ENCODE results near the gene EPHA5. TPM values are rescaled to one million over a fixed set of nuclear protein-coding genes. Genes with fewer than 3 reads are reported as not detected.

Gene EPHA5
- not detected in 2 replicates for total RNA-seq (2014; rRNA removed; shearing (Covaris generic))

- DNase-seq (ENCODE audit: low spot score), result no peak
These were observed at the start of gene EPHA5 for GRCh38 chr4:65670331-65671031. EPHA5 (minus strand) TSS chr4:65670489; CDS start chr4:65669742, 747 bp downstream.

- no peak for DNase-seq (ENCODE audit: low spot score)
These were observed 49.3 kb upstream of the EPHA5 start for GRCh38 chr4:65719635-65720034.

DNA sequence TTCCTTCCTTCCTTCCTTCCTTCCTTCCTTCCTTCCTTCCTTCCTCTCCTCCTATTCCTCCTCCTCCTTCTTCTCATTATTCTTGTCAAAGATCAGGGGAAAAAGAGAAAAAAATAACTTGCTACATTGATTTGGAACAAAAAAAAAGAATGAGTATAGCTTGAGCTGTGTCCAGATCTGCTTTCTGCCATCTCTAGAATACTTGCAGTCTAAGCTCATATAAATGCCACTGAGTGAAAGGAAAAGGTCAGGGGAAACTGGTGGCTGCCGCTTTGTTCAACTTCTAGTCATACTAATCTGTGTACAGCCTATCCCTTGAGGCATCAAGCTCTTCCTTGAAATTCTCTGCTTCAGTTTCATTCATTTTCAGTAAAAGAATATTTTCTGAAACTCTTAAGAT, 28.3 kb upstream of the EPHA5 start:
- DNase-seq (ENCODE audit: low spot score), result no peak

DNA sequence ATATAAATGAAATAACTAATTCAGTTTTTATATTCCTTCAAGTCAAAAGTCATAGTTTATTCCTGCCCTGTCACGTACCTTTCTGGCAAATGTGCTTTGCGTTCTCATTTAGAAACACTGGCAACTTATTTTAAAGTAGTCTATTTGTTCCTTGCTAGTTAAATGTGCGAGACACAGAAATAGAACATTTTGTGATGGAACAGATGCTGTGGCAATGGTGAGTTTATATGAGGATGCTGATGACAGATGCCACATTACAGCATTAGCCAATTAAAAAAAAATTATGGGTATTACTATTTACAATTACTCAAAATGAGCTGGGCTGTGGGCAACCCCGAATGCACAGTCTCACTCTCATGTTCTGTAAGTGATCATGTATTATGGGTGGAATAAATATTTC, 26.1 kb upstream of the EPHA5 start:
- no peak for DNase-seq (ENCODE audit: low spot score)

GRCh38 chr4:65671372-65671771, 1.1 kb upstream of the EPHA5 start:
- no peak for DNase-seq (ENCODE audit: low spot score)

GRCh38 chr4:65670020-65670330, 314 bp downstream of the EPHA5 start:
- DNase-seq (ENCODE audit: low spot score), result no peak

DNA sequence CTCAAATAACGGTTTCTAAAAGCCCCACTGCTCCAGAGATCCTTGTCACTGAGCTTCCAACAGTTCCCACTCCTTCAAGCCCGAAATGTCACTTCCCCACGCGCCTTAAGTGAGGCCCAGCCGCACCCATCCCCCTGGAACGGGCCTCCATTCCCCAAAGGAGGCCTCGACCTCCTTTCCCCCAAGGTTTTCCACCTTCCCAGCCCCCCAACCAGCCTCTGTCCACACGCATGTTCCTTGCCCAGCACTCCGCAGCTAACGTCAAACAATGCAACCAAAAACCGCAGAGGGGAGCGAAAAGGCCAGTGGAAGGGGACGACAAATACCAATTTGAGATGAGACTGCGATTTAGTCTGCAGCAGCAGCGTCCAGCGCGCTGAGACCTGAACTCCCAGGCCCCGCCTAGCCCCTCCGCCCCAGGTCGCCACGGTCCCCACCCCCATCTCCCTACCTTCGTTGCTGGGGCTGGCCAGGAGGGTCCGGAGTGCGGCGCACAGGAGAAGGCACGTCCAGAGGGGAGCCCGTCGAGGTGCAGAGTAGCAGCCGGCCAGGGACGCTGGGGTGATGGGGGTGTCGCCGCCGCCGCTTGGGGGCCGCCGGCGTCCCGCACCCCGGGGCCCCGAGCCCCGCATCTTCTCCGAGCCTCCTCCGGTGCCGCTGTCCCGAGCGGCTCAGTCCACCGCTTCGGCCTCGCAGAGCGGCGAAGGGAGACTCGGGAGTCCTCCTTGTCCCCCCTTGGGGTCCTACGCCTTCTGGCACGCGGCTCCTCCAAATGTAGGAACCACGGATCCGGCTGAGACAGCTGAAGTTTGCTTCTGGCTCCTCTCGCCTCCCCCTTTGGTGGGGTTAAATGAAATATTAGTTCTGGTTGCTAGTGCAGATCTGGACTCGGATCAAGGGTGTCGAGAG, 924 bp downstream of the EPHA5 start:
- no peak for DNase-seq (ENCODE audit: low spot score)

DNA sequence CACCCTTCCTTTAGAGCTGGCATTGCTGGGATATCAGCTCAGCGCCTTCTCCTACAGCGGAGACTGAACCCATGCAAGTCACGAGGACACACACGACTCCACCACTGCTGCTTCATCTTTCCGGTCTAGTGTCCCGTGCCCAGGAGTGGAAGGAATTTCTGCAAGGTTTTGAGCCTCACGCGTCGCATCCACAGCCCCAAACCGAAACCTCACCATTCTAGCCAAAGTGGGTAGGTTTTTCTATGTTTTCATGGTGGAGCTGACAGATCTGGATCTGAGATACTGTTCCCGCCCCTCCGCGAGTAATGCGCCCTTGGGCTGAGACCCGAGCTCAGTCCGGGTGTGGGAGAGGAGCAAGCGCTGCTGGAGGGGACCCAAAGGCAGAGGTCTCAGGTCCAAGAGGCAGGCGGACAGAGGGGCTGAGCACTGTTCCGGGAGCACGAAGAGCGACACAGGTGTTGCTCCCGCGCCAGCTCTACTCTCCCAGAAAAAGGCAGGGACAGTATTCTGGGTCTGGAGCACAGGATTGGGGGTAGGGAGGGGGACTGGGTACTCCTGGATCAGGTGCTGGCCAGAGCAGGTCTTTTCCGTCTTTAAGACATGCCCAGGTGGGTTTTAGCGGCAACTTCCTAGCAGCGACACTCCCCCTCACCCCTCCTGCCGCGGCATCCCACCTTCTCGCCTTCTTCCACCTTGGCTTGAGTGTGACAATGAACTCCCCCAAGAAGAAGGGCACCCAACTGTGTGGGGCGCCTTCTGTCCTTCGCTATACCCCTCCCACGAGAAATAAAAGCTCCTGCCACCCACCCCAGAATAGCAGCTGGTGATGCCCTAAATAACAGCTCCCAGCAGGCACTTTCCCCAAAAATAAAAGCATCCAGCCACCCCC, 1.8 kb downstream of the EPHA5 start:
- no peak for DNase-seq (ENCODE audit: low spot score)

DNA sequence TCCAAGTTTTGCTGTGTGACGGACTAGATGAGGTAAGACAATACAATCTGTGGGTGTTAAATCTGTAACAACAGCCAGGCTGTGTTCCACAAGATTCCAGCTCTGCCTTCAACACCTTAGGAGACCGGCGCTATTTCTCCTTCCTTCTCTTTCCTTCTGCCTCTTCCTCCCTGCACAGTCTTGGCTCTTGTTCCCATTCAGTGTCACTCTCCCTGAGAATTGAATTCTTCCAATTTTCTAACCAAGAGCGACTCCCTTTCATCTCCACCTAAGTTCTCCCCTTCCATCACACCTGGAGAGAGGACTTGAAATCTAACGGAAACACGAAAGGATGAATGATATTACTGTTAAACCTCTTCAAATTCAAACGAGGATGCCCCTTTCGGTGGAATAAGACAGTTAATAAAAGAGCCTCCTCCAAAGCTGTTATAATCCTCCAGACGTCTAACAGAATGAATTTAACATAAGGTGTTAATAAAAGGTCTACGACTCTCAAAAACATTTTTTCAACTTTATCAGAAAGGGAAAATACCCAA, 2.7 kb downstream of the EPHA5 start:
- DNase-seq (ENCODE audit: low spot score), result no peak

- DNase-seq (ENCODE audit: low spot score), result no peak
These were observed 4.3 kb downstream of the EPHA5 start for GRCh38 chr4:65665771-65666523.

GRCh38 chr4:65661471-65661870, 8.8 kb downstream of the EPHA5 start:
- DNase-seq (ENCODE audit: low spot score), result peak; percentile 21

DNA sequence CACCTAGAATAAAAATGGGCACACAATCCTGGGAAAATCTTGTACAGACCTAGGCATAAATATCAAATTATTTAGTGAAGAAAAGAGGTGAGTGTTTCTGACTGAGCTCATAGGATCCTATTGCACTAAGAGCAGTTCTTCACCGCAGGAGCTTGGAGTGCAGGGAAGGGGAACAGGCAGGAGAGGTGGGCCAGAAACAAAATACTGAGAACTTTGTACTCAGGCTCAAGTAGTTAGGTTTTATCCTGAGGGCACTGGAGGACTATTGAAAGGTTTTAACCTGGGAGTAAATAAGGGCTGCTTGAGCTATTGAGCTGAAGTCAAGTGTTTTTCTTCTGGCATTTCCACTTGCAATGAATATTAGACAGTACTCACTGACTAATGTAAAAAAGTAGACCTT, 12.2 kb downstream of the EPHA5 start:
- no peak for DNase-seq (ENCODE audit: low spot score)

DNA sequence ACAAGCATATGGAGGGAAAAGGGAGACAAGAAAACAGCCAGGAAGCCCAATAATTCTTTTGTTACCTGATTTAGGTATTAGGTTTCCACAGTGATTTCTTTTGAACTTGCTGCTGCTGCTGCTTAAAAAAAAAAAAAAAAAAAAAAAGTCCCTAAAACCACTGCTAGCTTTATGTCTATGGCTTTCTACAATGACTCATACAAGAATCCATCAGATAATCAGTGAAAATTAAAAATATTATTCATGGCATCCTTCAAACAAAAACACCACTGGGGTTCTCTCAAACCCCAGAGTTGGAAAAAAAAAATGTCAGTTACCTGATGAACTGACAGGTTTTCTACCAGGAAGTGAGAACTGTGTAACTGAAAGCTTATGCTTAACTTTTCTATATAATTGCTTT, 14.3 kb downstream of the EPHA5 start:
- DNase-seq (ENCODE audit: low spot score), result no peak

GRCh38 chr4:65654976-65655375, 15.3 kb downstream of the EPHA5 start:
- no peak for DNase-seq (ENCODE audit: low spot score)

DNA sequence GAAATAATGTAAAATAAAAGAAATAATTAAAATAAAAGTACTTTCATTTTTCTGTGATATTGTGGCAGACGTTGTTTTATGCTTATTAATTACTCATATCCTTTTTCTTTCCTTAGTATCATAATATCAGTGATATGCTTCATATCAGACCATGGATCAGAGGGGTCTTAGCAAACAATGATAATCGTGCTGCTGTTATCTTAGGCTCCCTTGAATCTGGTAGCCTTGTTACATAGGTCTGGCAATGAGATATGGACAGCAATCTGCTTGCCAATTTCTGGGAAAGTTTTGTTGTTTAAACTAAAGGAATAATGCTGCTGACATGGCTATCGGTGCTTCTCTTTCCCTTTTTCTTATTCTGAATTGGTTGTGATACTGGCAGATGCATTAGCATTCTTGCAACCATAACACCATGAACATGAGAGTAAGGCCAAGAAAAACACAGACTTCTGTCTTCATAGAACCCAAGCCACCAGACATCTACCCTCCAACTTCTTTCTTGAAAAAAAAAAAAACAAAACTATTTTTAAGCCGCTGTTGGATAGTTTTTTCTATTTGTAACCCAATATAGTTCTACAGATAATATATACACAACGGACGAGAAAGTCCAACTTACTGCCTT, 16.4 kb downstream of the EPHA5 start:
- DNase-seq (ENCODE audit: low spot score), result no peak

DNA sequence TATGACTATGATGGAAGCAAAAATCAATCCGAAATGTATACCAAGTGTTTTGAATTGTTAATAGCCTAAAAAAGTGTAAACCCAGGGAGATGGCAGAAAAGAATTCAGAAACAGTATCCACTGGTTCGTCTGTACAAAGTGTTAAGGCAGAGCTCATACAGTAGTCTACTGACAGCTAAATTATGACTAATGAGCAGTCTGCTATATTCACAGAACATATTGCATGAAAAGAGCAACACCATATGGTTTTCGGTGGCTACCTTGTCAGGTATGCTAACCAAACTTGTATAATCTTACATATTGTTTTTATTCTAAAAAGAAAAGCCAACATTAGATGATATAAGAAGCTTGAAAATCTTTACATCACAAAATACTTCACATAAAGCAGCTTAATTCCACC, 18.5 kb downstream of the EPHA5 start:
- DNase-seq (ENCODE audit: low spot score), result no peak

DNA sequence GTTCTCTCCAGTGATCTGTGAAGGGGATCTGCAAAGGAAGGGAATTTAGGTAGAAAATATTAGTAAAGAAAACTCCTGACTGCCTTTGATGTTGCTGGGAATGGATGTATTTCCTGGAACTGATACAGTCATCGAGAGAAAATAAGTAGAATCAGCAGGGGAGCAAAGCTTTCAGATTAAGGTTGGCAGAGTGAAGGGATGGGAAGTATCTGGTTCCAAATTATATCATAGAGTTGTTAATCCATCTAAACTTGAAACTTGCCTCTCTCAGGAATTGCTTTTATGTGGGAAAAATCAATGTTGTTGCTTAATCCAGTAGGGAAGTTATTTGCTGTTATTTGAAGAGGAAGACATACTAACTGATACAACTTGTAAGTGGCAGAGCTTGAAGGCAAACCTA, 19.3 kb downstream of the EPHA5 start:
- no peak for DNase-seq (ENCODE audit: low spot score)

DNA sequence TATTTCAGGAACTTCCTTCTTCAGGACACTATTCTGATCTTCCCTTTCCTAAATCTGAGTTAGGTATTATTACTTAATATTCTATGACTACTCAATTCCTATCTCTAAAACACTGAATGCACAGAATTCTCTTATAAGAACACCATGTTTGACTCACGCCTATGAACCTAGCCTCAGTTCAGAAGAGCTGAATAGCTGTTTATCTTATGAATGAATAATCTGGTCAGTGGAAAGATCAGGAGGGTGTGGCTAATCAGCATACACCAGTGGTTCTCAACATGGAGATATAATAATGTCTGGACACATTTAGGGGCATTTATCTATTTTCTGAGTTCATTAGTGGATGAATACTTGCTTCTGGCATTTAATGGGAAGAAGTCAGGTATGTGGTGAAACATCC, 24.2 kb downstream of the EPHA5 start:
- no peak for DNase-seq (ENCODE audit: low spot score)

DNA sequence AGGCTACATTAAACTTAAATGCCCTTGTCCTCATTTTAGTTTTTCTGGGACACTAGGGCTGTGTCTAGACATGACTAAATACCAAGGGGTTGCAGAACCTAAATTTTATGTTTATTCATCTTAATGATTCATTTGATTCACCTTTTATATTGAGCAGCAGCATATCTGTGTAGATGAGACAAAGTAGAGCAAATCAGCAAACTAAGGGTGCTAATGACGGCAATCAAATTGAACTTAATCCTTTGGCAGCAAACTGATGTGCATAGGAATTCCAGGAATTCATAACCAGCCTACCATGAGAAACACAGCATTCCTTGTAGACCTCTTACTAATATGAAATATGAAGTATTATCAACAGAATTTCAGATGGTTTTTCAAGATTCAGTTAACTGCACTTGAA, 25.1 kb downstream of the EPHA5 start:
- DNase-seq (ENCODE audit: low spot score), result no peak

DNA sequence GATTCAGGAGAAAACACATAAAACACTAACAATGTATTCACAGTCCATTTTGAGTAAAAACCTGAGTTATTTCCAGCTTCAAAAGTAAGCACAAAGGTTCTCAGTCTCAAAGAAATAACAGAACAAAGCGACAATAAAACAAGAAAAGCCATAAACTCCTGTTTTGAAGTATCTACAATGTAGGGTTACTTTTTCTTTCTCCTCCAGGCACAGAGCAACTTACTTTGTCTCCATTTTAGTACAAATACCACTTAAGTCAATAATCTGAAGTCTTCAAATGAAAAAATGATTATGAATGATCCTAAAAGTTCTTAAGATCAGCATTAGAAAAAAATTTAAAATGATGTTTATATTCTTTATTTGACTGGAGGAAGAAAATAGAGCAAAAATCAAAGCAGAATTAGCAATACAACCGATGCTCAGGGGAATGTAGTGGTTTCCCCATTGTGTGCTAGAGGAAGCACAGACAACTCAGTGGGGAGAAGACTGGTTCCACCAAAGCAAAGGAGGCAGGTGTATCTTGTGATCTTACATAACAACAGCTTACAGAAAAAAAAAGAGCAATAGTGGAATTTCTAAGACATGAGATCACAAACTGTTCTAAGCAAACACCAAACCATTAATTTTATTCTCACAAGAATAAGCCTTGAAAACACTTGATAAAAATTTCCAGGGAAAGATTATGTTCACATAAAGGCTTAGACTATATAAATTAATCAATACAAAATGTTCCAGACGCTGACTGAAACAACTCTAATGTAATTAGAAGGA, 35.1 kb downstream of the EPHA5 start:
- DNase-seq (ENCODE audit: low spot score), result no peak
